Right forelimb (tissue), 1 donor: ENCODE data around the gene S100A7A.

Experiments
- DNase-seq: peaks from one replicate; pipeline ENCODE4 v3.0.0-alpha.2; 2018

Gene S100A7A

GRCh38 chr1:153415850-153416570 lies at the start of gene S100A7A:
S100A7A (plus strand) TSS chr1:153416520; CDS start chr1:153418083, 1,563 bp downstream.
- DNase-seq, result no peak

DNA sequence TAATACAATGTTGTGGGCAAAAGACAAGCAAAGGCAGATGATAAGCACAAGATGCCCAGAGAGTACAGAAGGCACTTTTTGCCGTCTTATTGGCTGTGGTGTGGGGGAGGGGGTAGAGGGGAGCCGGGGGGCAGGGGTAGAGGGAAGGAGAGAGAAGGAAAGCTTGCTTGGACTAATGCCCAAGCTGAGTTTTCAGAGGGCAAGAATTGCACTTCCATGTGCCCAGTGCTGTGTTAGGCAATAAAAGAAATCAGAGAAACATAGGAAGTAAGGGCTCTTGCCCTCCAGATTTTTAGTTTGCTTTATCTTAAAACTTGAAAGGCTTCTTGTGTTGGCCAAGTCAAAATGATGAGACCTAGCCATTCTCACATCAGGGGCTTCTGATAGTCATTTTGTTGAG lies 49.2 kb upstream of the S100A7A start:
- DNase-seq, result no peak

DNA sequence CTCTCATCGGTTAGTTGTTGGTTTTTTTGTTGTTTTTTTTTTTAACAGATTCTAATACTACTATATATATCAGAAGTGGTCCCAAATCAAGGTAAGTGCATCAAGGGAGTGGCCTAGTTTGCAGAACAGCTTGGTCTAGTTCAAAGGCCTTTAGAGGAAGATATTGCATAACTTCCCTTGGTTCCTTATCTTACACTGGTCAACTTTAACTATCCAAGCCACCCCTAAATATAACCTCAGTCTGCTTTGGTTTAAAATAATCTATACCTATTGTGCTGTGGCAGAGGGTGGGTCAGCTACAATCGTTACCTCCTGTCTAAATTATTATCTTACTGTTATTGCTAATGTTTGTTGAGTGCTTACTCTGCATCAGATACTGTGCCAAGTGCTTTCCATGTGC lies 47.8 kb upstream of the S100A7A start:
- no peak for DNase-seq

GRCh38 chr1:153370146-153370545 lies 46.2 kb upstream of the S100A7A start:
- DNase-seq, result no peak

- DNase-seq, result no peak
Measured at GRCh38 chr1:153371231-153371630, 45.1 kb upstream of the S100A7A start.

- DNase-seq, result no peak
Measured at GRCh38 chr1:153372571-153372970, 43.7 kb upstream of the S100A7A start.

- DNase-seq, result no peak
Measured at GRCh38 chr1:153374071-153374470, 42.2 kb upstream of the S100A7A start.

GRCh38 chr1:153375511-153375910 lies 40.8 kb upstream of the S100A7A start, which contains the start of gene S100A12:
S100A12 (minus strand) TSS chr1:153375621; CDS start chr1:153374592, 1,029 bp downstream.
- no peak for DNase-seq

DNA sequence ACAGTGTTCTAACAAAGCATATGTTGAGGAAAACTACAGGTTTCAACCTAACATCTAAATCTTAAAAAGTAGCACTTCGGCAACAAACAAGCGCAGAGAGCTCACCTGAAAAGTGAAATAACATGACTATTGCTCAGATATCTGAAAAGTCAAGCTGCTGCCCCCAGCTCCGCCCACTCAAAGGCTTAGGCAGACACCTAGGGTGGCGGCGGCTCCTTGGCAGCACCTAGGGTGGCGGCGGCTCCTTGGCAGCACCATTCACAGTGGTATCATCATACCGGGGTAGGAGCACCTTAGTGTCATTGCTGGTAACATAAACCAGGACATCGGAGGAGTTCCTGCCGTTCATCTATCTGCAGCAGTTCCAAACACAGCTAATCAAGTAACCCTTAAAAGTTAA lies 36.7 kb upstream of the S100A7A start:
- DNase-seq, result no peak

DNA sequence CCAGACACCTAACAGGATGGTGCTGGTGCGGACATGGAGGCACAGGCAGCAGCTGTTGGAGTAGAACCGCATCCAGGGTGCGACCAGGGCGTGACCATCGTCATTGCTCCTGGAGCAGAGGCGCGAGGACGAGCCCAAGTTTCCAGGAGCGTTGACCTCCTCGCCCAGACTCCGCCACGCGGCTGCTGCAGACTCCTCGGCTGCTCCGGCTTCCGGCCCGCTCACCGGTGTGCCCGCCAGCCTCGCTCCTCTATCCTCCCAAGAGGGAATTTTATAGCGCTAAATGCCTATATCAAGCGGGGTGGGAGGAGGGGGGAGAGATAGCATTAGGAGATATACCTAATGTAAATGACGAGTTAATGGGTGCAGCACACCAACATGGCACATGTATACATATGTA lies 35.6 kb upstream of the S100A7A start:
- no peak for DNase-seq

DNA sequence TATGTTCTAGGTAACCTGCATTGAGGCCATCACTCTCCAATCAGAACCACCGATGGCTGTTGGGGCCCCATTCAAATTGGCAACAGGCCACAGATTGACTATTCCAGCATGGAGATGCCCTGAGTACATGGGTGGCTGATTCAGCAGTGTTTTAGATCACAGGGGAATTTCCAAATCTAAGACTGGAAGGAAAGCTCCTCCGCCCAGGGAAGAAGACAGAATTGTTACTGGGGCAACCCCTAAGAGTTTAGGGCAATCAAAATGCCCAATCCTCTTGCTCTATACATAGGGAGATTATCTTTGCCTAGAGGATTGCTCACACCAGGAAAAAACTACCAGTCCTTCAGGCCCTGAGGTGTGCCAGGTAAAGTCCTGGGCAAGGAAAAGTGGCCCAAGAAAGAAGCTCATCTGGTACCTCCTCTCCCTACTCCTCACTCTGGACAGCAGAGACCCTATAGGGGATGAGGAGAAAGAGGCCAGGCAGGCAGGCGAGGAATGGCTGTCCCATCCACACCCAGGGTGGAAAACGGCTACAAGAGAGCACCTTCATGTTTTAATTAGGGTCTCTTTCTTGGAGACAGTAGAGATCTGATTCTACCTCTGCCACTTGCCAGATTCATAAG lies 31.3 kb upstream of the S100A7A start:
- no peak for DNase-seq

- no peak for DNase-seq
Measured at GRCh38 chr1:153386500-153386901, 29.8 kb upstream of the S100A7A start.

- no peak for DNase-seq
Measured at GRCh38 chr1:153387001-153387400, 29.3 kb upstream of the S100A7A start.

GRCh38 chr1:153387785-153388184 lies 28.5 kb upstream of the S100A7A start:
- DNase-seq, result no peak

DNA sequence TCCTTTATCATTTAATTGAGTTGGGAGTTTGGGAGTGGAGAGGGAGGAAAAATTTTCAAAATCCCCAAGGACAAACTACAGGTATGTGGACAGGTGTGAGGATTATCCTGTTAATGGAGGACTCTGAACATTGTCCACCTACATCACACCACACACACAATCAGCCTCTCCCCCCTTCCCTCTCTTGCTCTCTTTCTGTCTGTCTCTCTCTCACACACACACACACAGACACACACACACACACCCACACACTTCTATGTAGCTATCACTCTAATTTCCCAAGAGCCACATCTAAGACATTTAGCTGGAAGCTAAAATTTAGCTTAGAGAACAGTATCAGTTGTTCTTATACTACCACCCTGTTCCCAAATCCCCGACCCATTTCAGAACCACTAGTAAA lies 26.9 kb upstream of the S100A7A start:
- no peak for DNase-seq

DNA sequence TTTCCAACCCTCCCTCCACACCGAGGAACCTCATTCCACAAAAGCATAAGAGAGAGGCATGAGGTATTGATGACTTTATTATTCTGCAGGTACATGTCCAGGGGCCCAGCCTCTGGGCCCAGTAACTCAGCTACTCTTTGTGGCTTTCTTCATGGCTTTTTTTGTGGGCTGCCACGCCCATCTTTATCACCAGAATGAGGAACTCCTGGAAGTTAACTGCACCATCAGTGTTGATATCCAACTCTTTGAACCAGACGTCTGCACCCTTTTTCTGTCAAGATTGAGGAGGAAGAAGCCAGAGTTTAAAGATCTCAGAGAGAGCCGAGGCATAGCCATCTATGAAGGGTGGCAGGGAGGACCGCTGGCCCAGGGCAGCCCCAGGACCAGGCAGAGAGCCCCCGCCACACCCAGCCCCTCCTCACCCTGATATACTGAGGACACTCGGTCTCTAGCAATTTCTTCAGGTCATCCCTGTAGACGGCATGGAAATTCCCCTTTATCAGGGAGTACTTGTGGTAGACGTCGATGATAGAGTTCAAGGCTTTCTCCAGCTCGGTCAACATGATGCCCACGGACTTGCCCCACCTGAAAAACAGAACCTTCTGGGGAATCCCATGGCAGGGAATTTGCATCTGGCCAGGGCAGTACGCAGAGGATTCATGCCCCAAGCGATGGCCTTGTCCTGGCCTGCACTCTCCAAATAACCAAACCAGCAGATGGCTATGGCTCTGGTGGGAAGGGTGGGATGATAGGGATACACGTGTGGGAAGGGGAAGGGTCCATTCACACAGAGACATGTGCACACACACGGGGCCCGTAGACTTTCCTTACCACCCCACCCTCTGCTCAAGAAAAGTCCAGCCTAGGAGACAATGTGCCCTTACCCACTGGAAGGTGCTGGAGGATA lies 26.1 kb upstream of the S100A7A start:
- DNase-seq, result no peak

- DNase-seq, result no peak
Measured at GRCh38 chr1:153390938-153391710, 25.2 kb upstream of the S100A7A start, which contains the start of gene S100A8. S100A8 (minus strand) TSS chr1:153391073; CDS start chr1:153390535, 538 bp downstream.

DNA sequence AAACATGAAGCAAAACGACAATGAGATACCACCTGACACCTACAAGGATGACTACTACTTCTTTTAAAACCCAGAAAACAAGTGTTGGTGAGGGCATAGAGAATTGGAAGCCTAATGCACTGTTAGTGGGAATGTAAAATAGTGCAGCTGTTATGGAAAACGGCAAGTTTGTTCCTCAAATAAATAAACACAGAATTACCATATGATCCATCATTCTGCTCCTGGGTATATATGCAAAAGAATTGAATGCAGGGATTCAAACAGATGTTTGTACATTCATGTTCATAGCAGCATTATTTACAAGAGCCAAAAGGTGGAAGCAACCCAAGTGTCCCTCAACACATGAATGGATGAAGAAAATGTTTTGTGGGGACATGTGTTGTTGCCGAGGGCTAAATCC lies 24.1 kb upstream of the S100A7A start:
- no peak for DNase-seq

- DNase-seq, result no peak
Measured at GRCh38 chr1:153392822-153393221, 23.5 kb upstream of the S100A7A start.

DNA sequence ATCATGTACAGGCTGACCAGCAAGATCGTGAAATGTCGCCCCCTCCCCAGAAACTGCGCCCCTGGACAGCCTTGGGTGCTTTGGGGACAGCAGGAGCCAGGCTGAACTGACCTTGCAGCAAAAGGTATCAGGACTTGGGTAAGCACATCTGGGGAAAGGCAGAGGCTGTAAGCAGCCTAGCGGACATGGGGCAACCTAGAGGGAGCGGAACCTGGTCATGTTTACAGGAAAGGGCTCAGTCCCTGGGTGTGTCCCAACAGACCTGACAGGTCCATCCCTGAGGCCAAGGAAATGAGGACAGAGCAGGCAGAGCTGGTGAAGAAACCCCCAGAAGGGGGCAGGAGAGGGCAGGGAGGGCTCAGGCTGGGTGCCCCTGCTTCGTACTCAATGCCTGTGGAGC lies 22.4 kb upstream of the S100A7A start:
- no peak for DNase-seq

GRCh38 chr1:153394391-153394790 lies 21.9 kb upstream of the S100A7A start:
- no peak for DNase-seq

GRCh38 chr1:153395136-153395685 lies 21.1 kb upstream of the S100A7A start:
- DNase-seq, result no peak
